ENCODE results near the gene AGTPBP1.

Gene AGTPBP1

DNA sequence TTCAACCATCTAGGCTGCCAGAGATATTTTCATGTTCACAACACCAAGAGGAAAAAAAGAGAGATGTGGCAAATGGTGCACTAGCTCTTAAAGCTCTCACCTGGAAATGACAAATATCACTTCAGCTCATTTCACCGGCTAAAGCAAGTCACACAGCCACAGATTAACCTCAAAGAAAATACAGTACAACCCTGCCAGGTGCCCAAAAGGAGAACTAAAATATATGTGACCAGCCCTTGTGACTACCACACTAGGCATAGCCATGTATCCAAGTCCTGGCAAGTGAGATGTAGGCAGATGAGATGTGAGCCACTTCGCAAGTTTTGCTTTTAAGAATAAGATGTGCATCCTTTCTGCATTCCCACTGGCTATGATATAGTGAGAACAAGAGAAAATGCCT is 41.4 kb downstream of the AGTPBP1 start:
- TF ChIP-seq, protein P1, sequence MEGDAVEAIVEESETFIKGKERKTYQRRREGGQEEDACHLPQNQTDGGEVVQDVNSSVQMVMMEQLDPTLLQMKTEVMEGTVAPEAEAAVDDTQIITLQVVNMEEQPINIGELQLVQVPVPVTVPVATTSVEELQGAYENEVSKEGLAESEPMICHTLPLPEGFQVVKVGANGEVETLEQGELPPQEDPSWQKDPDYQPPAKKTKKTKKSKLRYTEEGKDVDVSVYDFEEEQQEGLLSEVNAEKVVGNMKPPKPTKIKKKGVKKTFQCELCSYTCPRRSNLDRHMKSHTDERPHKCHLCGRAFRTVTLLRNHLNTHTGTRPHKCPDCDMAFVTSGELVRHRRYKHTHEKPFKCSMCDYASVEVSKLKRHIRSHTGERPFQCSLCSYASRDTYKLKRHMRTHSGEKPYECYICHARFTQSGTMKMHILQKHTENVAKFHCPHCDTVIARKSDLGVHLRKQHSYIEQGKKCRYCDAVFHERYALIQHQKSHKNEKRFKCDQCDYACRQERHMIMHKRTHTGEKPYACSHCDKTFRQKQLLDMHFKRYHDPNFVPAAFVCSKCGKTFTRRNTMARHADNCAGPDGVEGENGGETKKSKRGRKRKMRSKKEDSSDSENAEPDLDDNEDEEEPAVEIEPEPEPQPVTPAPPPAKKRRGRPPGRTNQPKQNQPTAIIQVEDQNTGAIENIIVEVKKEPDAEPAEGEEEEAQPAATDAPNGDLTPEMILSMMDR (IDR thresholded peaks at IDR 0.05; ENCODE audit: borderline replicate concordance, insufficient read depth, low read depth, low read length), result no peak

DNA sequence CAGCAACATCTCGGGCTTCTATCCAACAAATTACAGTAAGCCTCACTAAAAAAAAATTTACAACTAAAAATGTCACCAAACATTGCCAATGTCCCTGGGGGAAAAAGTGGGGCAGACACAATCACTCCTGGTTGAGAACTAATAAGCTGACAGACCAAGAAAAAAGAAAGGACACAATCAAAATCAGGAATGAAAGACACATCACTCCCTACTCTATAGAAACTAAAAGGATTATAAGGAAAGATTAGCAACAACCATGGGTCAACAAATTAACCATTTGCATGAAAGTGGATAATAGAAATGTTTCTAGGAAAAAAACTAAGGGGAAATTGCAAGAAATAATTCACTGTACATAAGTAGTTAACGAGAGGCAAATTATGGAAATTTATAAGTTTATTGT is 53.4 kb downstream of the AGTPBP1 start:
- TF ChIP-seq, protein P1 (IDR thresholded peaks at IDR 0.05; ENCODE audit: borderline replicate concordance, insufficient read depth, low read depth, low read length), result no peak
- H3K4me3 ChIP-seq (ENCODE audit: low read depth, low read length), result no peak overlapping the region

More for the DNA sequence above, 41.4 kb downstream of the AGTPBP1 start:
- H3K4me3 ChIP-seq (ENCODE audit: low read depth, low read length), result no peak overlapping the region

DNA sequence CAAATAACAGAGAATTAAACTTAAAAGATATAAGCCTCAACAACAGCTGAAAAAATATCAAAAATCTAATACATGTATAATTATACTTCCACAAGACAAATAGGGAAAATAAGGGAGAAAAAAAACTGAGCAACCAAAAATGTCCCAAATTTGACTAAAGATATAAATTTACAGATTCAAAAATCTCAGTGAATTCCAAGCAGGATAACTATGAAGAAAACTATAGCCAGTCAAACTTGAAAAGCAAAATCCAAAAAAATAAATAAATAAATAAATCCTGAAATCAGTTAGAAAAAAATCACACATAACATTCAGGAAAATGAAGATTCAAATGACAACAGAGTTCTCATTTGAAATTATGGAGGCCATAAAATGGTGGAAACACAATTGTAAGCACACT is 56.7 kb downstream of the AGTPBP1 start:
- no peak overlapping the region for H3K4me3 ChIP-seq (ENCODE audit: low read depth, low read length)
- TF ChIP-seq, protein P1 (IDR thresholded peaks at IDR 0.05; ENCODE audit: borderline replicate concordance, insufficient read depth, low read depth, low read length), result no peak

DNA sequence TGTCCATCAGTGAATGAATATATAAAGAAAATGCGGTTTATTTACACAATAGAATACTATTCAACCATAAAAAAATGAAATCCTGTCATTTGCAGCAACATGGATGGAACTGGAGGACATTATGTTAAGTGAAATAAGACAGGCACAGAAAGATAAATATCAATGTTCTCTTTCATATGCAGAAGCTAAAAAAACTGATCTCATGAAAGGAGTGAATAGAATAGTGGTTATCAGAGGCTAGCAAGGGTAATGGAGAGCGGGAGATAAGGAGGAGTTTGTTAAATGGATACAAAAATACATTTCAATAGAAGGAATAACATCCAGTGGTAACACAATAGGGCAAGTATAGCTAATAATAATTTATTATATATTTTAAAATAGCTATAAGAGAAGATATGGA is 65.0 kb downstream of the AGTPBP1 start:
- TF ChIP-seq, protein P1 (IDR thresholded peaks at IDR 0.05; ENCODE audit: borderline replicate concordance, insufficient read depth, low read depth, low read length), result no peak

DNA sequence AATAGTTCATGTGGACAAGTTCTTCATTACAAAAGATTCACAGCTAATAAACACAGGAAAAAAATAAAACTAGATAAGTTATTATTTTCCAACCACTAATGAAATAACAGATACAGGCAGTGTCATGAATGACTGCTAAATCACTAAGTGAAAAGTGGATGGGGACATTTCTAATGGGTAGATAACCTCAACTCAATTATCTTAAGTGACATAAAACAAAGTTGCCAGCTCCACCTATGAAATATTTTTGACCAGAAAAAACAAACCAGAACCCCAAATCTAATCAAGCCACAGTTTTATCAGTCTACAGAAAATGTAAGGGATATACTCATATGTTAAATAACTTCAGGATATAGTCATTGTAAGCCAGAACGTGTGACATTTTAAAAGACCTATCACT is 74.4 kb downstream of the AGTPBP1 start:
- TF ChIP-seq, protein P1 (IDR thresholded peaks at IDR 0.05; ENCODE audit: borderline replicate concordance, insufficient read depth, low read depth, low read length), result no peak
- H3K4me3 ChIP-seq (ENCODE audit: low read depth, low read length), result no peak overlapping the region

More for the DNA sequence above, 65.0 kb downstream of the AGTPBP1 start:
- no peak overlapping the region for H3K4me3 ChIP-seq (ENCODE audit: low read depth, low read length)

GRCh38 chr9:85666086-85666485 is 75.7 kb downstream of the AGTPBP1 start:
- TF ChIP-seq, protein P1 (IDR thresholded peaks at IDR 0.05; ENCODE audit: borderline replicate concordance, insufficient read depth, low read depth, low read length), result no peak
- H3K4me3 ChIP-seq (ENCODE audit: low read depth, low read length), result no peak overlapping the region

DNA sequence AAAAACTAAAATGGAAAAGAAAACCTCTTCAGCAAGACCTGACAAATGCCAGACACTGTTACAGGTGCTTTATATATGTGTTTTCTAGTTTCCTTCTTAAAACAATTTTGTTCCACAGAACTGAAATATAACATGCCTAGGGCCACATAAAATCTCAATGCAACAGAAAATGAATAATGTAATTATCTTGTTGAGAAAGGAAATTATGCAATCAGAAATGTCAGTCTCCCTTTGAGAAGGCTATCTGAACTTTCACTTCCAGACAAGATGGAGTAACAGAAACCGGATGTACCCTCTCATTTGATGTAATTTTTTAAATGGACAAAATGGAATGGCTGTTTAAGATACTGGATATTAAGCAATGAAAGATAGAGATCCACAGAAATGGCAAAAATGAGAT is 79.2 kb downstream of the AGTPBP1 start:
- TF ChIP-seq, protein P1 (IDR thresholded peaks at IDR 0.05; ENCODE audit: borderline replicate concordance, insufficient read depth, low read depth, low read length), result no peak
- H3K4me3 ChIP-seq (ENCODE audit: low read depth, low read length), result no peak overlapping the region
